GM23248 (cell line): Measurements from ENCODE around the gene CXCR5.

ENCODE experiments used
- EZH2 ChIP-seq: fragments of 200-600 bp; sonication (generic); IDR thresholded peaks from 2 replicates; pipeline ENCODE4 v1.6.1; 2018; ENCODE audit warnings: antibody characterized with exemption, mild to moderate bottlenecking; ENCODE audit not compliant: insufficient read depth, poor library complexity, severe bottlenecking
- EZH2phosphoT487 ChIP-seq: fragments of 200-600 bp; sonication (generic); IDR thresholded peaks from 2 replicates; pipeline ENCODE4 v1.6.1; 2018; ENCODE audit warnings: antibody characterized with exemption, moderate library complexity, mild to moderate bottlenecking, low read depth; ENCODE audit not compliant: insufficient read depth

DNA sequence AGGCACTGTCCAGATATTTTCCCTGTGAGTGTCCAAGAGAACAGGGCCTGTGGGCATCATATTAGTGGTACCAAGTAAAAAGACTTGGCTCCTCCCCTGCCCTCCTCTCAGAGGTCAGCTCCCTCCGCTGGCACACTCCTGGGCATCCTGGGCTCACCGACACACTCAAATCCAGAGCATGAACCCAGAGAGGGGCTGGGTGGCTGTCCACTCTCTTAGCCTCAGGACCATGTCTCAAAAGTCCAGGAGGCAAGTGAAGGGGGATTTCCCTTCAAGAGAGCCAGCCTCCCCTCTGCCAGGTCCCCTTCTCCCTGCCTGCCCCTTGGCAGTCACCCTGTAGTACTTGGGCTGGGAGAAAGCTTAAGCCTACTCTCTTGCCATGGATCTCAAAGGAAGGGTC, 31.7 kb downstream of the CXCR5 start:
- TF ChIP-seq EZH2phosphoT487 (no peak), EZH2 (no peak)
